TTC549 (cell line): ENCODE data around the gene PTPN14.
"Not testable (repeated sequence)": the region's sequence is repeated elsewhere in the genome, so short reads cannot be mapped to it uniquely, and the experiment has no call there.

Experiments used
- FAIRE-seq: peaks from 2 replicates; lab custom pipeline; 2012; peaks lifted over from hg19 to GRCh38; lab: Jason Lieb, UNC

PTPN14 gene

DNA sequence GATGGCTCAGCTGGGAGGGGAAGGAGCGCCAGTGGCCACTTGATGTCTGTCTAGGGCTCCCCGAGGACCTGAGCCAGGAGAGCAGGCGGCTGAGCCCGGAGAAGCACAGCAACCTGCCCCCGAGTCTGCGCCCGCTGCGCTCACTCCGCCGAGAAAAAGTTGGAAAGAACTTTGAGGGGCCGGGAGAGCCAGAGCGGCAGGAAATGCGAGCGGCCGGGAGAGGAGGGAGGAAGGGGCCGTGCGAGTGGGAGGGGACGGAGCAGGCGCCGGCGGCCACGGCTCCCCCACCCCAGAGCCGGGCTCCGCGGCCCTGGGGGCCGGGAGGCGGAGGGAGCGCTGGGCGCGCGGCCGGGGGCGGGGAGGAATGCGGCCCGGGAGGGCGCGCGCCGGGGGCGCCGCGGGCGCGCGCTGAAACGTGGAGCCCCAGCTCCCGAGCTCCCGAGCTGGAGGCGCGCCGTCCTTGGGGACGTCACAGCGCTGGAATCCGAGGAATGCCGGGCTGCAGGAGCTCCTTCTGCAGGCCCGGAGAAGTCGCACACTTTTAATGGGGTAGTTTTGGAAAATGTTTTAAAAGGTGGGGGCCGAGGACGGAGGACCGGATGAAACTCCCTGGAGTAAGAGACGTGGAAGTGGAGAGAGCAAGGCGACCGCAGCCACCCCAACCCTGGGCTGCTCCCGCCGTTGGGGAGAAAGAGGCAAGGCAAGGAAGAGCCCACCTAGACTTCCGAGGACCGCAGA, at the start of gene PTPN14:
Gene PTPN14 (minus strand): TSS at position 167 of the 738 bp plus-strand sequence. CDS start 86,799 bp downstream, outside the sequence.
- FAIRE-seq = no peak

DNA sequence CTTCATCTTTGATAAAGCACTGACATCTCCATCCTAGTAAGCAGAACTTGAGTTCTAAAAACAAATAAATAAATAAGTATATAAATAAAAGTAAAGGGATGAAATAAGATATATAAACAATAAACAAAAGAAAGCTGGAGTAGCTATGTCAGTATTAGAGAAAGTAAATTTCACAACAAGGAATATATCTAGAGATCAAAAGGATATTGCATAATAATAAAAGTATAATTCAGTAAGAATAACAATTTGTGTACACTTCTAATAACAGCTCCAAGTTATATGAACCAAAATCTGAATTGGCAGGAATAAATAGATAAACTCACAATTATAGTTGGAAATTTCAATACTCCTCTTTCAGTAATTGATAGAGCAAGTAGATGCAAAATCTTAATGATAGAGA, 41.8 kb upstream of the PTPN14 start:
- FAIRE-seq = peak; percentile 86

DNA sequence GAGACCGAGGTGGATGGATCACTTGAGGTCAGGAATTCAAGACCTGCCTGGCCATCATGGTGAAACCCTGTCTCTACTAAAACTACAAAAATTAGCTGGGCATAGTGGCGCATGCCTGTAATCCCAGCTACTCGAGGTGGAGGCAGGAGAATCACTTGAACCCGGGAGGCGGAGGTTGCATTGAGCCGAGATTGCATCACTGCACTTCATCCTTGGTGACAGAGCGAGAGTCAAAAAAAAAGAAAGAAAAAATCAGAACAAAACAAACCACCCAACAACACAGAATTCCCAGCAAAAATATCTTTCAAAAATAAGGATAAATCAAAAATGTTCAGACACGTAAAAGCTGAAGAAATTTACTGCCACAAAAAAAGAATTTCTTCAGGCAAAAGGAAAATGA, 40.5 kb upstream of the PTPN14 start:
- not testable (repeated sequence) for FAIRE-seq

DNA sequence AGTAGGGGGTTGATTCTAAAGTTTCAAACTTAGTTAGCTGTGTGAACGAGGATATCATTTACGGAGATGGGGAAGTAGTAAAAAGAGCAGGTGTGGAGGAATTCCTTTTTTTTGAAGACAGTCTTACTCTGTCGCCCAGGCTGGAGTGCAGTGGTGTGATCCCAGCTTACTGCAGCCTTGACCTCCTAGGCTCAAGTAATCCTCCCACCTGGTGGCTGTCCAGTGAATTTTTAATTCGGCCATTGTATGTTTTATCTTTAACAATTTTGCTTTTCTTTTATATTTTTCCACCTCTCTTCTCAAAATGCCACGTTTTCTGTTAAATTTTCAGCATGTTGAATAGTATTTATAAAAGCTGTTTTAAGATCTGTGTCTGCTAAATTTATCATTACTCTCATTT, 39.3 kb upstream of the PTPN14 start:
- FAIRE-seq = no peak

DNA sequence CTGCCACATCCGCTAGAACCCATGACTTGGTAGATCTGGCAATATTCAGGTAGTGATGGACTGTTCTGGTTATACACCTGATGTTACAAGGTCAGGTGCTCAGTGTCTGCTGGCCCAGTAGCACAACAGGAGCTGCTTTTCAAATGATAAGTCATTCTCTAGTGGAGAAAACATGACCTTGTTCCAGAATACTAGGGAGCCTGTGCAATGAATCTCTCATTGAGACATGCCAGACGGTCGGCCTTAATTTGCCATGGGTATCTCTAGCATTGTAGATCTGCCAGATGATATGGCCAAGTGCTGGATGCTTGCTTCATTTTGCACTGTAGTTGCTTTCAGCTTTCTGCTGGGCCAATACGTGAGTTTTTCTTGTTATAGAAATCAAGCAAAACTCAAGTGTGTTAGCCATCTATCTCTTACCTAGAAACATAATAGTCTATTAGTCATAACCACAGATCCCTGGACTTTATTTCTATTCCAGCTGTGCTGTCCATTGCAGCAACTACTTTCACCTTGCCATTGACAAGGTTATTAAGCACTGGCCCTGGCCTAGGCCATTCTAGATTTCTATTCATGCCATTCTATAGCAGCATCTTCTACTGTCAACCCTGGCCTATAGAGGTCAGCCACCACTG, 37.7 kb upstream of the PTPN14 start:
- FAIRE-seq = no peak

DNA sequence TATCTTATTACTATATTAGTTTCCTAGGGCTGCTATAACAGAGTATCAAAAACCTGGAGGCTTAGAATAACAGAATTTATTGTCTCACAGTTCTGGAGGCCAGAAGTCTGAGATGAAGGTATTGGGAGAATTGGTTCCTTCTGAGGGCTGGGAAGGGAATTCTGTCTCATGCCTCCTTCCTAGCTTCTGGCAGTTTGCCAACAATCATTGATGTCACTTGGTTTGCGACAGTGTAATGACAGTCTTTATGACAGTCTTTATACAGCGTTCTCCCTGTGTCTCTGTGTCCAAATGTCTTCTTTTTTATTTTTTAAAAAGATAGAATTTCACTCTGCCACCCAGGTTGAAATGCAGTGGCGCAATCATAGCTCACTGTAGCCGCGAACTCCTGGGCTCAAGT, 35.8 kb upstream of the PTPN14 start:
- no peak for FAIRE-seq

DNA sequence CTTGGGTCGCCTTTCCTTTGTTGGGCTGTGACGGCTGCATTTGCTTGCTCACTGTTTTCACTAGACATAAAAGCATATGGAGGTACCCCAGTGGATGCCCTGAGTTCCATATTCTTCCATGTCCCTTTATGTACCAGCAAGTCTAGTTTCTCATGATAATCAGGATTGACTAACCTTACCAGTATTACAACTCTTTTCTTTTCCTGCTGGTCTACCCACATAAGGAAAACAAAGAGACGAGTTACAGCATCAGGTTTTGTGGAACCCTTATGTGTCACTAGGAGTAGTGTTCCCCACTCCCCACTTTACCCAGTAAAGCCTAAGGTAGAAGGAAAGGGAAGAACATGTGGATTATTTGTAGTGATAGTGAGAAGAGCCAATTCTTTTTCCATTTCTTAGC, 35.2 kb upstream of the PTPN14 start:
- FAIRE-seq = no peak

DNA sequence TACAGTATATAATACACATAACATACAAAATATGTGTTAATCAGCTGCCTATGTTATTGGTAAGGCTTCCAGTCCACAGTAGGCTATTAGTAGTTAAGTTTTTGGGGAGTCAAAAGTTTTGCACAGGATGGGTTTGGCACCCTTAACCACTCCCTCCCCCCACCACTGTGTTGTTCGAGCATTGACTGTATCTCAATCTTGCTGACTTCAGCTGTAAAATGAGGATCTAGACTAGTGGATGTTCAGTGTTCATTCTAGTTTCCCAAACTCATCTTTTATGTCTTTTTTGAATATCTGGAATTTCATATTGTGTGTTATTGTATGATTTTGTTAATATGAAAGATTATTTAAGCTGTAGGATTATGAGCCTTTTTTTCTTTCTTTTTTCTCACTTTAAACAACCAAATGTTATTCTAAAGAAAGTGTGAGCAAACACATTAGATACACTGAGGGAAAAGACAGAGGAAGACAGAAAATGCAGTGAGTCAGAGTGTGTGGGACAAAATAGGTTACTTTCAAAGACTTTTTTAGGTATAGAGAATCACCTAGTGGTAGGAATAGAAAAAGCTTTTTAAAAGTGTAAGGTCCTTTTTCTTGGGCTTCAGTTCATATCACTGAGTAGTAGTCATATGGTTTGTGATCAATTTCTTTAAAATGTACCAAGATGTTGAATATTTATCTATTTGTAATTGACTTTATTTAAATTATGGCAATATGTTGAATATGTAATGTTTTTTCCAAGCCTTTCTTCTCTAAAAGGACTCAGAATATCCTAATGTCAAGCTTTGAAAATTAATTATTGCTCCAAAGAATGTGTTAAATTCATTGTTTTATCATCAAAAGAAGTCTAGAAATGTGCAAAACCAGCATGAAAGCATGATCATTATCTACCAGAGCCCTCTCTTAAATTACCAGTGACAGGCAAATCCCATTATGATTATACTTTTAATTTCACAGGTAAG, 33.7 kb upstream of the PTPN14 start:
- FAIRE-seq = peak; percentile 98

DNA sequence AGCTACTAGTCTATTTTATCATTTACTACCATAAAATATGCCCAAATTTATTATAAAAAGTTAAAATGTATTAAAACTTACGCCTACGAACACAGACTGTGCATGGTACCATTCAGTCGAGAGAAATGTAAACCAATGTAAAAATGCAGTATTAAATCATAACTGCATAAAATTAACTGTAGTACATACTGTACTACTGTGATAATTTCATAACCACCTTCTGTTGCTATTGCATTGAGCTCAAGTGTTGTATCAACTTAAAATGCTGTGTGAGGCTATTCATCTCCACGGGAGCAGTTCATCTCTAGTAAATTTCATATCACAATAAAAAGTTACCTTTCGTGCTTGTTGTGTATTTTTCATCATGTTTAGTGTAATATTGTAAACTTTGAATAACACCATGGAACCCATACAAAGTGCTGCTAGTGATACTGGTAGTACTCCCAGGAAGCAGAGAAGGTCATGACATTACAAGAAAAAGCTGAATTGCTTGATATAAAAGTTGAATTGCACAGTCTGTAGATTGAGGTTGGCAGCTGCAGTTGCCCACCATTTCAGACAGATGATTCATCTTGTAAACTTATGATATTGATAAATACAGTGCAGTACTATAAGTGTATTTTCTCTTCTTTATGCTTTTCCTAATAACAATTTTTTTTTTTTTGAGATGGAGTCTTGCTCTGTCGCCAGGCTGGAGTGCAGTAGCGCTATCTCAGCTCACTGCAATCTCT, 32.6 kb upstream of the PTPN14 start:
- no peak for FAIRE-seq

DNA sequence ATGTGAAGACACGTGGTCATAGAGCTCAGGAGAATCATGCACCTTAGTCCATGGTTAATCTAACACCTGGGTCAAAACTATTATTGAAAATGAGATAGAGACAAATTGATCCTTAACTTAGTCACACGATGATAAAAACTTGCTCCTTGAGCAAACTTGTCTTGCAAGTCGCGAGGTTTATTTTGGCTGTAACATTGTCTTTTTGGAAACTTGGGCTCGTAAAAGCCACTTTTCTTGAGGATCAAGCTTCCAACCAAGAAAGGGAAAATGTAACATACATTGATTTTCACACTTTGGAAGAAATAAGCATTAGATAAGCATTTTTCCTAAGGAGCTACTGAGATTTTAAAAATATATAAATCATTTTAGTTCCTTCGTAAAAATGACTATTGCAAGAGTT, 31.7 kb upstream of the PTPN14 start:
- FAIRE-seq = peak; percentile 66

DNA sequence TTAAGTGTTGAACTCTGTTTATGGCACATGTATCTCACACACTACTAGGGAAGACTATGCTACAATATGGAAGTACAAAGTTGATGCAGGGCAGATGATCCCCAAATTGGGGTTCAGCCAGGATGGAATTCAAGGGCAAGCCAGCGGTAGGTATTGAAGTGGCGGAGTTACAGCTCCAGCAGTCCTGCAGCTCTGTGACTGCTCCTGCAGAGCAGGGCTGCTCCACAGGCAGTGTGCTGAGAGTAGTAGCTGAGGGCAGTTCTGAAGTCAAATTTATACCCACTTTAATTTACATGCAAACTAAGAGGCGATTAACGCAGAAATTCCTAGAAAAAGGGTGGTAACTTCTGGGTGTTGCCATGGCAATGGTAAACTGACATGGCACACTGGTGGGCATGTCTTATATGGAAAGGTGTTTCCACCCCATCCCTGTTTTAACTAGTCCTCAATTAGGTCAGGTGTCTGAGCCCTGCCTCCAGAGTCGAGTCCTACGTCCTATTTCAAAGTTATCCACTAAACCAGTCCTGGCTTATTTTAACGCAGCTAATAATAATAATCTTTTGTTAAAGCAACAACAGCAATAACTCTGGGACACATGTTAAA, 31.0 kb upstream of the PTPN14 start:
- no peak for FAIRE-seq

DNA sequence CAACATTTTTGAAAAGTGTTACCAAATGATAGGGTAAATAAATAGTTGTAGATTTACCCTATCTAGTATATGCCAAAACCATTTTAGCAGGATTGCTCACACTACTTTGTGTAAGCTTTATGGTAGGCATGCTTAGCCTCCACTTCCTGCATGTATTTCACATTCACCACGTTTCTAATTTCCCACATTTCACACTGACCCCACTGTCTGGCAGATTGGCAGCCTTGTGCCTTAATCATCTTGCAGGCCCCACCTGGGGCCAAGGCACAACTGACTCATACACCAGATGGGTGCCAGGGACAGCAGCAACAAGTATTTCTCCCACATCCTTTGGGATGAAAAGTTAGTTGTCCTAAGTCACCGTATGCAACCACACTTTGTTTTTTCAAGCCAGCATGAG, 30.4 kb upstream of the PTPN14 start:
- no peak for FAIRE-seq

DNA sequence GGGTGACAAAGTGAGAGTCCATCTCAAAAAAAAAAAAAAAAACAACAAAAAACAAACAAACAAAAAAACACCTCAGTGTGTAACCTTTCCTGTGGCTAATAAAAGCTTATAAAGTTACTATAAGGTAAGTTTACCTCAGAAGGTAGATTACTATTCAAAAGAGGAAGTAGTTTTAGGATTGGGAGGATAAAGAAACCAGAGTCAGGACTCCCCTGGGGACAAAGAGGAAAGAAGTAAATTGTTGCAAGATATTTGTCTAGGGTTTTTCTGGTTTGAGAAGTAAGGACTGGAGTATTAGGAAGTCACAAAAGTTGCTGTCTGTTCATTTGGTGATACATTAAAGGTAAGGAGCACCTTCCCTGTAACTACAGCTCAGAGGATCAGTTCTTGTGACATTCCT, 27.8 kb upstream of the PTPN14 start:
- no peak for FAIRE-seq

DNA sequence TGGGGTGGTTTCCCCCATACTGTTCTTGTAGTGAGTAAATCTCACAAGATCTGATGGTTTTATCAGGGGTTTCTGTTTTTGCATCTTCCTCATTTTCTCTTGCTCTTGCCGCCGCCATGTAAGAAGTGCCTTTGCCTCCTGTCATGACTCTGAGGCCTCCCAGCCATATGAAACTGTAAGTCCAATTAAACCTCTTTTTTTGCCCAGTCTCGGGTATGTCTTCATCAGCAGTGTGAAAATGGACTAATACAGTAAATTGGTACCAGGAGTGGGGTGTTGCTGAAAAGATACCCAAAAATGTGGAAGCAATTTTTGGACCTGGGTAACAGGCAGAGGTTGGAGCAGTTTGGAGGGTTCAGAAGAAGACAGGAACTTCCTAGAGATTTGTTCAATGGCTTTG, 24.7 kb upstream of the PTPN14 start:
- FAIRE-seq = not testable (repeated sequence)

DNA sequence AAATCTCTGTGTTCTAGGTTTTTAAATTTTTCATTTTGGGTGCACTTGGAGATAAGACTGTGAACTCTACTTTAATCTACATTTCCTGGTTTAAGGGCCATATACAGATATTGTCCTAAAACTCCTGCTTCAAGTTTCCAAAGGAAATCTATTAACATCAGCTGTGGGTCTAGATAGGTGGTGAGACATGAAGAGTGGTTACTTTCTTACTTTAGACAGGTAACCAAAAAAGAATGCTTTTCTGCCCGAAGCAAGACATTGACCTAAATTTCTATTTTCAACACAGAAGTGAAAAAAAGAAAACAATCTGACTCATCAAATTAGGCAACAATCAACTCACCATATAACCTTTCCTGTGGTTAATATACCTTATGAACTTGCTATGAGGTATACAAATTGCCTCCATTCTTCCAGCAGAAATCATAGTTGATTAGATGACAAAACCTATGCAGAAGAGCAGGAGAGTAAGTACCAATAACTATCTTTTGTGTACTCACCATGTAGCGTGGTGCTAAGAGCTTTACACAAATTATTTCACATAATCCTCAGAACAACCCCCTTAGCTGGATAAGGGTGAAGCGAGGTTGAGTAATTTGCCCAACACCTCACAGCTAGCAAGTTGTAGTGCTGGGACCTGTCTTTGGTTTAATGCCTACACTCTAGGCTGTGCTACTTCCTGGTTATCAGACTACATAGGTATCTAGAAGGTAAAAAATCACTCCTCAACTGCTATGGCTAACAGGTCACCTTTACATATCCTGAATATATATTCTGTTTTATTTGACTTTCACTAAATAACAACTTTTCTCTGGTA, 23.4 kb upstream of the PTPN14 start:
- FAIRE-seq = no peak

DNA sequence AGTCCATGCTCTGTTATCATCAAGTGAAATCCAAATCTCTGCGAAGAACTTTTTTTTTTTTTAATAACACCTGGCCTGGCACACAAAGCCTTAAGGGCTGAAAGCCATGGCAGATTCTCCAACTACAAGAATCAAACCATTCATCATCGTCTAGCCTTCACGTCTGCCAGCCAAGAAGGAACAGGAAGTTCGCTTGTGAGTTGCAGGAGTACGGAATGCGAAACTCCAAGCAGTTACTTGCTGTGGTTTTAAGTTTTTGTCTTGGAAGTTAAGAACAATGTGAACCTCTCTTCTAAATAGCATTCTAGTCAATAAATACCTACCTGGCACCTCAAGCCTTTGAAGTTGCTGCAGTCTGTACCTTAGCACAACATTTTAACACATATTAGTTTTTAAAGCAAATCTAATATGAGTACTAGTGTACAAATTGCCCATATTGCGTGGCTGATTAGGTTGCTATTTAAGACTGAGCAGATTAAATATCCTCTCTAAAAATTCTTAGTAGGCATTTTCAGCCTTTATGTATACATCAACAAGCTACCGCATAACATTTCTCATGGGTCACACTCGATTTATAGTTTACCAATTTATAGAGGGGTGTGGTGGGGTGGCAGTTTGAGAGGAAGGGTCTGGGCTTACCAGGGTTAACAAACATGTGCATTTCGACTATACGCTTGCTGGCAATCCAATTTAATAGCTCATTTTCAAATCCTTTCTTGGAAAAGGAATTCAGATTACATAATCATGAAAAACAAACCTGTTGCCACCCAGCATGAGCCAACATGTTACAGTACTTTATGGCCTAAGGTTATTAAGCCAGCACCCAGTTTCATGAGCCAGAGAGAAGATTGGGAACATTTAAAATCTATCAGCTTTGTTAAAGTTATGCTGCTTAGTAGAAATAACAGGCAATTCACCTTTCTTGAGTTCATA, 22.2 kb upstream of the PTPN14 start:
- no peak for FAIRE-seq

DNA sequence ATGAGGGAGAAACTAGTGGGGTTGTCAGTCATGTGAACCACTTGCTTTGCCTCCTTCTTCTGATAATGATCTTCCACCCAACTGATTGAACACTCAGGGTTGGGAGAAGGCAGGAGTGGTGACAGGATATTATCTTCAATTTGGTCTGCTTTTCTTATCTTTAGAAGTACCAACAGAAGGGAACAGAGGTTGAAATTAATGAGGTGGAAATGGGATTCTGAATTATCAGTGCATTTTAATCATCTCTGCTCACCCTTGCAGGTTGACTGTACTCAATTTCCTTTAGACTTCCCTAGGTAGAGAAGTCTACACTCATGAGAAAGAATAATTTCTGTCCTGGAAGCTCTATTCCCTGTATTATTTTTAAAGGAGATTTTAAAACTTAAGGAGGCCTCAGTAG, 19.9 kb upstream of the PTPN14 start:
- no peak for FAIRE-seq

DNA sequence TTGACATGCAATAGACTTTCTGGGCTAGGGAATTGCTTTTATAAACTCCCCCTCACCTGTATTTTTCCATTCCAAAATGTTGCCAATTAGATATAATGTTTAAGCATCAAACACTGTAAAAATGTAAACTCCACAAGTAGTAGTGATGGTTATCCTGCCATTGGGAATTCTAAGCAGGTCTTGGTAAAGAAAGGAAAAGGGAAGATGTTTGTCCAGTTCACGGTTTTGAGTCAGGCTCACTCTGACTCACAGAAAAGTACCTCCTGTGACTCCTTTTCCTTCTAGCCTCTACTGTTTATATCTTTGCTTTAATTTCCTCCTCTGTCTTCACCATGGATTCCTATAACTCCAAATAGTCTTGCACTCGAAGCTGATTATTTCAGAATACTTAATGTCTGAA, 19.0 kb upstream of the PTPN14 start:
- no peak for FAIRE-seq

DNA sequence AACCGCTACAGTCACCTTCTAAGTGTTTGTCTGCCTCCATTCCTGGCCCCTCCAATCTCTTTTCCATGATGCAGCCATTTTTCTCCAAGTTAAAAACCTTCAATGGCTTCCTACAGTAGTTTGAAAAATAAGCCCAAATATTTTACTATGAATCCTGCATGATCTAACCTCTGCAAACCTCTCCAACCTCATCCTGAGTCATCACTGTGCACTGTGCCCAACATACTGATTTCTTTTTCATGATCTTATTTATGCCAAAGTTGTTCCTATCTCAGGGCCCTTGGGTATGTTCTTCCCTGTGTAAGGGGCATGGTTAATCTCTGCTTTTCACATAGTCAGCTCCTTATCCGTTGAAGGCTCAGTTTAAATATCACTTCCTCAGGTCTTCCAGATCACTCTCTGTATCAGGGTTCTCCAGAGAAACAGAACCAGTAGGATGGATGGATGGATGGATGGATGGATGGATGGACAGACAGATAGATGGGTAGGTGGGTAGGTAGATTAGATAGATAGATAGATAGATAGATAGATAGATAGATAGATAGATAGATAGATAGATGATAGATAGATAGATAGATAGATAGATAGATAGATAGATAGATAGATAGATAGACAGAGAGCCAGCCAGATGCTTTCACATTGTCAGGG, 18.1 kb upstream of the PTPN14 start:
- FAIRE-seq = no peak
